Lung (tissue), 12 donors: Measurements from ENCODE around the gene HHIP. TPM values are rescaled to one million over a fixed set of nuclear protein-coding genes. Genes with fewer than 3 reads are reported as not detected.

Experiments
- ATAC-seq: fragments of 200-7000 bp; cut with Tn5 transposase; one replicate; pipeline ENCODE4 v1.9.1; 2020; ENCODE audit warnings: moderate number of reproducible peaks; ENCODE audit not compliant: insufficient read depth, low FRiP score
- DNase-seq, 3 donors: peaks; one replicate each; pipeline ENCODE4 v3.0.0-alpha.2; 2013 to 2017
- H3K27ac ChIP-seq, 2 donors: one replicate each; pipeline ENCODE4 v1.5.1; 2013; ENCODE audit warnings: mild to moderate bottlenecking in 2 of 2, moderate library complexity in 2 of 2, control low read depth in 1 of 2, inconsistent platforms in 1 of 2, low read depth in 1 of 2, low read length in 1 of 2
- H3K27me3 ChIP-seq, 3 donors: one replicate each; pipeline ENCODE4 v1.5.1; 2013; ENCODE audit warnings: low read length in 2 of 3; ENCODE audit not compliant: control insufficient read depth in 3 of 3, insufficient read depth in 3 of 3
- H3K36me3 ChIP-seq, 4 donors: one replicate each; pipeline ENCODE4 v1.5.1; 2013; ENCODE audit warnings: low read length in 4 of 4, mild to moderate bottlenecking in 1 of 4, moderate library complexity in 1 of 4; ENCODE audit not compliant: control insufficient read depth in 4 of 4, insufficient read depth in 4 of 4
- H3K4me1 ChIP-seq, 5 donors: one replicate each; pipeline ENCODE4 v1.5.1; 2013; ENCODE audit warnings: low read length in 5 of 5, mild to moderate bottlenecking in 2 of 5, moderate library complexity in 1 of 5; ENCODE audit not compliant: control insufficient read depth in 5 of 5, insufficient read depth in 5 of 5
- H3K4me3 ChIP-seq: one replicate; pipeline ENCODE4 v1.5.1; 2013; ENCODE audit warnings: mild to moderate bottlenecking, control low read depth, moderate library complexity
- H3K9ac ChIP-seq, 2 donors: one replicate each; pipeline ENCODE4 v1.5.1; 2013; ENCODE audit warnings: low read length in 2 of 2, control low read depth in 1 of 2; ENCODE audit not compliant: insufficient read depth in 1 of 2
- H3K9me3 ChIP-seq, 4 donors: one replicate each; pipeline ENCODE4 v1.5.1; 2013; ENCODE audit warnings: low read length in 3 of 4, mild to moderate bottlenecking in 1 of 4, moderate library complexity in 1 of 4; ENCODE audit not compliant: control insufficient read depth in 4 of 4, insufficient read depth in 3 of 4
- WGBS, 2 donors: extraction: QIAGEN DNeasy Blood & Tissue Kit; methylation state at CpG; one replicate each; pipeline ENCODE4 v1.1.7; 2013; 5-methylcytosine and 5-hydroxymethylcytosine counted together
- polyA plus RNA-seq, 2 donors: library from polyadenylated mRNA; stranded (reverse); fragments of 200-250 nt; gene quantifications; one replicate each; pipeline ENCODE4 v1.2.1, GENCODE V29; 2013
- total RNA-seq, 2 donors: library from RNA; depleted of rRNA in 1 of 2; stranded (reverse); fragments of >200 nt in 1 of 2; gene quantifications; one replicate each; pipeline ENCODE4 v1.2.1, GENCODE V29; 2014 to 2021
- TF ChIP-seq, protein P1 (sequence below): IDR thresholded peaks from 2 replicates; pipeline ENCODE4 v1.5.1; 2012; ENCODE audit warnings: mild to moderate bottlenecking; ENCODE audit errors: control extremely low read depth, extremely low read depth
- donor health status: control.
- donor health status: control.
- donor health status: Bipolar disorder and iron deficiency.
- donor health status: healthy.
- donor health status: DM: yes; HTN: yes; CAD: no.

The HHIP gene
- total and polyA plus RNA-seq, 4 donors, result 11.6 to 116 (median 90.2) TPM

DNA sequence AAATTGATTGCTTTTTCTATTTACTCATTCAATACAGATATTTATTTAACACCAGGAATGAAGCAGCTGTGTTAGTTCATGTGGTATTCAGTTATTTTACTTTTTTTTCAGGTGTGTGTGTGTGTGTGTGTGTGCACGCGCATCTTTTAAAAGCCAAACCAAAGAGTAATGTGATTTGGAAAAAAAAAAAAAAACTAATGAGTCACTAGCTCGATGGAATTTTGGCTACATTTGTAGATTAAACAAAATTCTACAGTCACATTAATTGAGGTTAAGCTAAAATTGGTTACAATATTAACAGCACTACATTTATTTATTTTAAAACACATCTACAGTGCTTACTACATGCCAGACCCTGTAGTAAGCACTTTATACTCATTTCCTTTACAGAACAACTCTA, 66.8 kb downstream of the HHIP start:
- Histone ChIP-seq H3K36me3 (no peaks in the 10 kb centered on the region), H3K9me3 (no peaks in the 10 kb centered on the region), H3K4me3 (no peak overlapping the region), H3K27ac (no peak overlapping the region), H3K27me3 (no peaks in the 10 kb centered on the region), H3K4me1 (peaks cover 0 to 7% (median 0%) of the 10 kb centered on the region in 5 donors), H3K9ac (no peak overlapping the region)
- ATAC-seq, result no peak
- 74 to 91% methylated on average over 3 of the region's 3 CpGs for WGBS, 2 donors
- DNase-seq, result no peak
- TF ChIP-seq, protein P1, sequence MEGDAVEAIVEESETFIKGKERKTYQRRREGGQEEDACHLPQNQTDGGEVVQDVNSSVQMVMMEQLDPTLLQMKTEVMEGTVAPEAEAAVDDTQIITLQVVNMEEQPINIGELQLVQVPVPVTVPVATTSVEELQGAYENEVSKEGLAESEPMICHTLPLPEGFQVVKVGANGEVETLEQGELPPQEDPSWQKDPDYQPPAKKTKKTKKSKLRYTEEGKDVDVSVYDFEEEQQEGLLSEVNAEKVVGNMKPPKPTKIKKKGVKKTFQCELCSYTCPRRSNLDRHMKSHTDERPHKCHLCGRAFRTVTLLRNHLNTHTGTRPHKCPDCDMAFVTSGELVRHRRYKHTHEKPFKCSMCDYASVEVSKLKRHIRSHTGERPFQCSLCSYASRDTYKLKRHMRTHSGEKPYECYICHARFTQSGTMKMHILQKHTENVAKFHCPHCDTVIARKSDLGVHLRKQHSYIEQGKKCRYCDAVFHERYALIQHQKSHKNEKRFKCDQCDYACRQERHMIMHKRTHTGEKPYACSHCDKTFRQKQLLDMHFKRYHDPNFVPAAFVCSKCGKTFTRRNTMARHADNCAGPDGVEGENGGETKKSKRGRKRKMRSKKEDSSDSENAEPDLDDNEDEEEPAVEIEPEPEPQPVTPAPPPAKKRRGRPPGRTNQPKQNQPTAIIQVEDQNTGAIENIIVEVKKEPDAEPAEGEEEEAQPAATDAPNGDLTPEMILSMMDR, result no peak

DNA sequence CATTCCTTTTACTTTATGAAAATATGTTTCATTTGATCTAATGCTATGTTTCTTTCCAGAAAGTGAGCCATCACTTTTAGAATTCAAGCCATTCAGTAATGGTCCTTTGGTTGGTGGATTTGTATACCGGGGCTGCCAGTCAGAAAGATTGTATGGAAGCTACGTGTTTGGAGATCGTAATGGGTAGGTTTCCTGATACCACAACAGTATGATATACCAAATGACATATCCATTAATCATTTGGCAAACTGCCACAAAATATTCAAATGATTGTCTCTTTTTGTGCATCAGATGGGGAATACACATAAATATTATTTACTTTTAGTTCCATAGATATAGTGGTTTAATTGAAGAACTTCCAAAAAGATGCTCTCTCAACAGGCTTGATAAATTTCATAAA, 68.2 kb downstream of the HHIP start:
- Histone ChIP-seq H3K4me1 (peaks cover 0 to 7% (median 0%) of the 10 kb centered on the region in 5 donors), H3K27me3 (no peaks in the 10 kb centered on the region), H3K4me3 (no peak overlapping the region), H3K36me3 (no peaks in the 10 kb centered on the region), H3K9ac (no peak overlapping the region), H3K9me3 (no peaks in the 10 kb centered on the region), H3K27ac (no peak overlapping the region)
- TF ChIP-seq, protein P1, result no peak
- 91 to 92% methylated on average over 3 of the region's 3 CpGs for WGBS, 2 donors
- no peak for ATAC-seq
- DNase-seq, result no peak

DNA sequence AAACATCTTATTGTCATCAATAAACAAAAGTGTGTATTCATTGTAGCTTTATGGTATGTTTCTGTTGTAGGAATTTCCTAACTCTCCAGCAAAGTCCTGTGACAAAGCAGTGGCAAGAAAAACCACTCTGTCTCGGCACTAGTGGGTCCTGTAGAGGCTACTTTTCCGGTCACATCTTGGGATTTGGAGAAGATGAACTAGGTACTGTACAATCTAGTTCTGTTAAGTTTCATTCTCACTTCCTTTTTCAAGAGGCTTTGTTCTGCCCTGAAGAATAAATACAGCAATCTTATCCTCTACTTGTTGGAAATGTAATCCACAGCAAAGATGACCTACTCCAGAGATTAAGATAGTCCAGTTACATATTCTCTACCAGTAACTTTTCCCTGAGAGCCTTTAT, 69.3 kb downstream of the HHIP start:
- H3K9me3 ChIP-seq, result no peaks in the 10 kb centered on the region
- peaks cover 0 to 7% (median 0%) of the 10 kb centered on the region in 5 donors for H3K4me1 ChIP-seq
- no peaks in the 10 kb centered on the region for H3K27me3 ChIP-seq
- no peak for ATAC-seq
- no peak overlapping the region for H3K9ac ChIP-seq
- H3K36me3 ChIP-seq, result no peaks in the 10 kb centered on the region
- H3K27ac ChIP-seq, result no peak overlapping the region
- WGBS, 2 donors, result 78 to 87% methylated on average over 2 of the region's 2 CpGs
- DNase-seq, result no peak
- TF ChIP-seq, protein P1, result no peak
- no peak overlapping the region for H3K4me3 ChIP-seq

DNA sequence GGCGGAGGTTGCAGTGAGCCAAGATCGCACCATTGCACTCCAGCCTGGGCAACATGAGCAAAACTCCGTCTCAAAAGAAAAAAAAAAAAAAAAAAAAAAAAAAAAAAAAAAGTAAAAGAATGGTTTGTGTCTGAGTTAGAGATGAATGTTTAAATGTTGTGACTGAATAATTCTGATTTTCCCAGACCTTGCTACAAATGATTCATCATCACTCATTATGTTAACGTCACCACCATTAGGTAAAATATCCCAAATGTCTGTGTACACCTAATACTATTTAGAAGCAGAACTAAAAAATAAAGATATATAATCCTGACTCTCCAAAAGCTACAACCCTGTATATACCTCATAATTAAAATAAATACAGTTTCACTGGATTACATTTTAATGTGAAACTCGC, 70.8 kb downstream of the HHIP start:
- Histone ChIP-seq H3K9ac (no peak overlapping the region), H3K27ac (no peak overlapping the region), H3K9me3 (no peaks in the 10 kb centered on the region), H3K4me1 (peaks cover 0 to 6% (median 0%) of the 10 kb centered on the region in 5 donors), H3K36me3 (no peaks in the 10 kb centered on the region), H3K27me3 (no peaks in the 10 kb centered on the region), H3K4me3 (no peak overlapping the region)
- 94 to 96% methylated on average over 5 of the region's 5 CpGs for WGBS, 2 donors
- ATAC-seq (no peak), DNase-seq (no peak)
- TF ChIP-seq, protein P1, result no peak
